NB4 (cell line): ENCODE measurements around the gene UVRAG.

Source experiments
- POLR2A ChIP-seq: IDR thresholded peaks from 2 replicates; pipeline ENCODE4 v1.6.1; 2011; ENCODE audit warnings: mild to moderate bottlenecking; ENCODE audit not compliant: insufficient read length; ENCODE audit errors: extremely low read depth
- TF ChIP-seq, protein P1 (sequence below): IDR thresholded peaks from one replicate; pipeline ENCODE4 v1.5.1; 2012; ENCODE audit warnings: low read depth, low read length

DNA sequence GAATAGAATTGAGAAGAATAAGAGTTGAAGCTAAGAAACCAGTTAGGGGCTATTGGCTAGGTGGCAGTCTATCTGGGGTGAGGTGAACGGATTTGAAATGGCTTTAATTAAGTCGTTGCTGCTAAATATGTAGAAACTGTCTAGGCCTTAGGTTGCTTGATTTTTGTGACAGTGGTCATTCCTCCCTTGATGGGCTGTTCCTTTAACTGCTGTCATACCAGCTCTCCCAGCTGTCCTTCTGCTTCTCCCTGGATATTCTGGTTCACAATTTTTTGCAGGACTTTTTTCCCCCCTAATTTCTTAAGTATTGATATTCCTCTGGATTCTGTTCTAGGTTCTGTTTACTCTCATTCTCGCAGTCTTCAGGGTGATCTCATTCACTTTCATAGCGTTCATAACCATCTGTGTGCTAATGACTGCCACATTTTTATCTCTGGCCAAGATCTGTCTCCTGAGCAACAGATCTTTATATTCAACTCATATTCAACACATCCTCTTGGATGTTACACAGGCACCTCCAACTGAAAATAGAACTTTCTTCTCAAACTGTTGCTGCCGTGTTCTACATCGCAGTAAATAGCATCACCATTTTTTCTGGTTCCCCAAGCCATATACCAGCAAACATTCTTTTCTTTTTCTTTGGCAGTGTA is 134.1 kb downstream of the UVRAG start:
- TF ChIP-seq, protein P1, sequence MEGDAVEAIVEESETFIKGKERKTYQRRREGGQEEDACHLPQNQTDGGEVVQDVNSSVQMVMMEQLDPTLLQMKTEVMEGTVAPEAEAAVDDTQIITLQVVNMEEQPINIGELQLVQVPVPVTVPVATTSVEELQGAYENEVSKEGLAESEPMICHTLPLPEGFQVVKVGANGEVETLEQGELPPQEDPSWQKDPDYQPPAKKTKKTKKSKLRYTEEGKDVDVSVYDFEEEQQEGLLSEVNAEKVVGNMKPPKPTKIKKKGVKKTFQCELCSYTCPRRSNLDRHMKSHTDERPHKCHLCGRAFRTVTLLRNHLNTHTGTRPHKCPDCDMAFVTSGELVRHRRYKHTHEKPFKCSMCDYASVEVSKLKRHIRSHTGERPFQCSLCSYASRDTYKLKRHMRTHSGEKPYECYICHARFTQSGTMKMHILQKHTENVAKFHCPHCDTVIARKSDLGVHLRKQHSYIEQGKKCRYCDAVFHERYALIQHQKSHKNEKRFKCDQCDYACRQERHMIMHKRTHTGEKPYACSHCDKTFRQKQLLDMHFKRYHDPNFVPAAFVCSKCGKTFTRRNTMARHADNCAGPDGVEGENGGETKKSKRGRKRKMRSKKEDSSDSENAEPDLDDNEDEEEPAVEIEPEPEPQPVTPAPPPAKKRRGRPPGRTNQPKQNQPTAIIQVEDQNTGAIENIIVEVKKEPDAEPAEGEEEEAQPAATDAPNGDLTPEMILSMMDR: no peak
- no peak for TF ChIP-seq POLR2A
